Body of pancreas (tissue), 4 donors: ENCODE results near the gene SCGN.

Source experiments
- POLR2A ChIP-seq, 3 donors: fragments of 450-650 bp; IDR thresholded peaks; one replicate each; pipeline ENCODE4 v1.6.1; 2016; ENCODE audit warnings: antibody characterized with exemption in 3 of 3, mild to moderate bottlenecking in 2 of 3
- TF ChIP-seq, protein P1 (sequence below), 7 experiments: fragments of 450-650 bp in 4 of 7; fragments of 200-600 bp in 3 of 7; sonication (generic) in 3 of 7; IDR thresholded peaks; one replicate each; pipeline ENCODE4 v1.5.1; 2016 to 2019; ENCODE audit warnings: antibody characterized with exemption in 7 of 7

DNA sequence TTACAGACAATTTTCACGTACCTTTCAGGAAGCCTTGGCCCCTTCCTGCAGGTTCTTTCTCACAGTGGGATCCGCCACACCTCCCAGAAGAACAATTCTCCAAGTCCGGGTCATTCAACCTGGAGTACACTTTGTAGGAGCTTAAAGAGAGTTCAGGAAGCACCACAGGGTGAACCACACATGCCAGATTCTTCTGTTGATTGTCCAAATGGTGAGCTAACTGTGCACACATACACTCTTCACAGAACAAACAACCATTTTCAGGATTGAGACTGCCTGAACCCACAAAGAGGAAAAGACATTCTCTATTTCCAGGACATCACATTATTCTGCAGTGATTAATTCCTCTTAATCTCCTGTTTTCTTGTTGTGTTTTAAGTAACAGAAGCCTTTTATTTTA lies 51.0 kb downstream of the SCGN start:
- TF ChIP-seq, protein P1, sequence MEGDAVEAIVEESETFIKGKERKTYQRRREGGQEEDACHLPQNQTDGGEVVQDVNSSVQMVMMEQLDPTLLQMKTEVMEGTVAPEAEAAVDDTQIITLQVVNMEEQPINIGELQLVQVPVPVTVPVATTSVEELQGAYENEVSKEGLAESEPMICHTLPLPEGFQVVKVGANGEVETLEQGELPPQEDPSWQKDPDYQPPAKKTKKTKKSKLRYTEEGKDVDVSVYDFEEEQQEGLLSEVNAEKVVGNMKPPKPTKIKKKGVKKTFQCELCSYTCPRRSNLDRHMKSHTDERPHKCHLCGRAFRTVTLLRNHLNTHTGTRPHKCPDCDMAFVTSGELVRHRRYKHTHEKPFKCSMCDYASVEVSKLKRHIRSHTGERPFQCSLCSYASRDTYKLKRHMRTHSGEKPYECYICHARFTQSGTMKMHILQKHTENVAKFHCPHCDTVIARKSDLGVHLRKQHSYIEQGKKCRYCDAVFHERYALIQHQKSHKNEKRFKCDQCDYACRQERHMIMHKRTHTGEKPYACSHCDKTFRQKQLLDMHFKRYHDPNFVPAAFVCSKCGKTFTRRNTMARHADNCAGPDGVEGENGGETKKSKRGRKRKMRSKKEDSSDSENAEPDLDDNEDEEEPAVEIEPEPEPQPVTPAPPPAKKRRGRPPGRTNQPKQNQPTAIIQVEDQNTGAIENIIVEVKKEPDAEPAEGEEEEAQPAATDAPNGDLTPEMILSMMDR (IDR thresholded peaks at IDR 0.05): no peak
- no peak for TF ChIP-seq POLR2A (IDR thresholded peaks at IDR 0.05)
